ENCODE data around the gene LRRC49. TPM values are rescaled to one million over a fixed set of nuclear protein-coding genes. Genes with fewer than 3 reads are reported as not detected.

The LRRC49 gene
- total and polyA plus RNA-seq, 2 donors (not counting 3 experiments of a cell fraction or from before 2014, with no cell fraction given) = 3.0 to 6.6 TPM

DNA sequence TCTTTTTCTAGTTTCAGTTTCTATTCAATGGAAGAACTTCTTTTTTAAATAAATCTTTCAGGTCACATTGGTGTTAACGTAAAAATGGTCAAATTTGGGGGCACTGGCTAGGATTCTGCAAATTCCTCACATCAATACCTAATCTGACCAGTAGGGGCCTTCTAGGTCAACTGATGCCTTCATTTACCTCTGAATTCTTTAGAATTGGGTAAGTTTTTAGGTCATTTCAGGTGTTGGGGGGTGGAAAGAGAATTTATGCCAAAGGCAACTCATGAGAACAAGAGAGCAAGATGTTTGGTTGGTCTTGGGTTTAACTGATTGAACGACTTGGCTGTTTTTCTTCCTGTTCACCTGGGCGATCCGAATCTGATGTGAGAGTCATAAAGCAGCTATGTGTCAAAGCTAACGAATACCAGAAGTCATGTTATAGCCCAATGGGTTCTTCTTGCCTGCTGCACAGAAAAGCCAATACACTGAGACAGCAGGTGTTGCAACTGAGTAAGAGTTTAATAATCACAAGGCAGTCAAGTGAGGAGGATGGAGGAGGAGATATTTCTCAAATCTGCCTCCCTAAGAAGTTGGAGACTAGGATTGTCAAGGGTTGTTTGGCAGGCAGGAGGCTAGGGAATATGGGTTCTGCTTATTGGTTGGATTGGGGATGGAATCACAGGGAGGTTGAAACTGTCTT, 15.3 kb downstream of the LRRC49 start:
- Histone ChIP-seq H4K20me1 (replicated peaks; ENCODE audit: control insufficient read depth, extremely low read depth, insufficient read depth, low read length) (no peaks in the 10 kb centered on the region), H3K9me1 (replicated peaks; ENCODE audit: control insufficient read depth, extremely low read depth, insufficient read depth, low read length) (no peaks in the 10 kb centered on the region), H3K36me3 (ENCODE audit: control insufficient read depth in 2 of 2, extremely low read depth in 1 of 2, insufficient read depth in 2 of 2, low read length in 2 of 2) (peaks cover 2% of the 10 kb centered on the region in 2 experiments), H3K4me1 (ENCODE audit: control insufficient read depth, extremely low read depth, insufficient read depth, low read length) (no peaks in the 10 kb centered on the region), H3K9me3 (replicated peaks; ENCODE audit: control insufficient read depth, insufficient read depth, low read length) (peaks cover 2% of the 10 kb centered on the region), H3K4me3 (replicated peaks in 1 of 3; ENCODE audit: insufficient read depth in 1 of 3, low read depth in 1 of 3, low read length in 3 of 3) (no peak overlapping the region), H3K9ac (replicated peaks; ENCODE audit: extremely low read depth, insufficient read depth, low read length) (no peak overlapping the region), H2AFZ (ENCODE audit: low read depth, low read length) (no peak overlapping the region), H3K4me2 (ENCODE audit: insufficient read depth, low read length) (no peak overlapping the region), H3K79me2 (ENCODE audit: control insufficient read depth, insufficient read depth, low read length) (no peaks in the 10 kb centered on the region), H3K27me3 (ENCODE audit: control insufficient read depth in 2 of 2, insufficient read depth in 2 of 2, low read length in 2 of 2) (no peaks in the 10 kb centered on the region), H3K27ac (ENCODE audit: insufficient read depth, low read depth, low read length) (no peak overlapping the region)
- CTCF ChIA-PET = no interaction called here
- dilution Hi-C loops (cut with MboI; ENCODE audit: extremely low pct_ligation_motif_present, low sequenced_read_pairs) (no loop called here), intact Hi-C loops (cut with micrococcal nuclease) (no loop called here)
- DNase-seq (ENCODE audit: low read depth, low spot score) = no peak
- BruUV-seq (replicated peaks) = no TSS peak
- no peak for FAIRE-seq
- no peak for TF ChIP-seq JUN (IDR thresholded peaks at IDR 0.05; ENCODE audit: borderline replicate concordance, insufficient read depth, insufficient read length, low read depth)
- TF ChIP-seq FOS (IDR thresholded peaks at IDR 0.05; ENCODE audit: borderline replicate concordance, insufficient read depth, low read length) = no peak
- TF ChIP-seq, protein P1, sequence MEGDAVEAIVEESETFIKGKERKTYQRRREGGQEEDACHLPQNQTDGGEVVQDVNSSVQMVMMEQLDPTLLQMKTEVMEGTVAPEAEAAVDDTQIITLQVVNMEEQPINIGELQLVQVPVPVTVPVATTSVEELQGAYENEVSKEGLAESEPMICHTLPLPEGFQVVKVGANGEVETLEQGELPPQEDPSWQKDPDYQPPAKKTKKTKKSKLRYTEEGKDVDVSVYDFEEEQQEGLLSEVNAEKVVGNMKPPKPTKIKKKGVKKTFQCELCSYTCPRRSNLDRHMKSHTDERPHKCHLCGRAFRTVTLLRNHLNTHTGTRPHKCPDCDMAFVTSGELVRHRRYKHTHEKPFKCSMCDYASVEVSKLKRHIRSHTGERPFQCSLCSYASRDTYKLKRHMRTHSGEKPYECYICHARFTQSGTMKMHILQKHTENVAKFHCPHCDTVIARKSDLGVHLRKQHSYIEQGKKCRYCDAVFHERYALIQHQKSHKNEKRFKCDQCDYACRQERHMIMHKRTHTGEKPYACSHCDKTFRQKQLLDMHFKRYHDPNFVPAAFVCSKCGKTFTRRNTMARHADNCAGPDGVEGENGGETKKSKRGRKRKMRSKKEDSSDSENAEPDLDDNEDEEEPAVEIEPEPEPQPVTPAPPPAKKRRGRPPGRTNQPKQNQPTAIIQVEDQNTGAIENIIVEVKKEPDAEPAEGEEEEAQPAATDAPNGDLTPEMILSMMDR (IDR thresholded peaks at IDR 0.05; ENCODE audit: extremely low read depth in 1 of 2, insufficient read depth in 1 of 2, low read depth in 1 of 2, low read length in 2 of 2) = no peak
- TF ChIP-seq EZH2 (IDR thresholded peaks at IDR 0.05; ENCODE audit: borderline replicate concordance, low read depth, low read length, severe bottlenecking) = no peak
- no peak for TF ChIP-seq GATA2 (IDR thresholded peaks at IDR 0.05; ENCODE audit: insufficient read depth, insufficient read length, low read depth, low read length)
- TF ChIP-seq, protein P2, sequence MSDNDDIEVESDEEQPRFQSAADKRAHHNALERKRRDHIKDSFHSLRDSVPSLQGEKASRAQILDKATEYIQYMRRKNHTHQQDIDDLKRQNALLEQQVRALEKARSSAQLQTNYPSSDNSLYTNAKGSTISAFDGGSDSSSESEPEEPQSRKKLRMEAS (IDR thresholded peaks at IDR 0.05; ENCODE audit: insufficient read depth, insufficient read length) = no peak
- no peak for TF ChIP-seq POLR2AphosphoS5 (IDR thresholded peaks at IDR 0.05; ENCODE audit: insufficient read depth, low read depth, low read length)
- TF ChIP-seq MYC (IDR thresholded peaks at IDR 0.05; ENCODE audit: low read depth, low read length) = no peak
- no peak for TF ChIP-seq POLR2A (IDR thresholded peaks at IDR 0.05; ENCODE audit: low read depth, low read length)
- POLR2A ChIA-PET = no interaction called here
